IMR-90 (cell line): ENCODE data around the gene ZFAND2B.

Experiments
- TF ChIP-seq, protein P1 (sequence below): fragments of 150-350 bp; IDR thresholded peaks from 2 replicates; pipeline ENCODE4 v1.6.1; 2016; ENCODE audit warnings: low read depth, mild to moderate bottlenecking, low read length, moderate library complexity, borderline replicate concordance
- TF ChIP-seq, protein P2 (sequence below): conservative IDR thresholded peaks from 2 replicates; pipeline ENCODE4 v1.5.1; 2012; ENCODE audit warnings: mild to moderate bottlenecking, low read depth, low read length, improper control_type of control experiment

DNA sequence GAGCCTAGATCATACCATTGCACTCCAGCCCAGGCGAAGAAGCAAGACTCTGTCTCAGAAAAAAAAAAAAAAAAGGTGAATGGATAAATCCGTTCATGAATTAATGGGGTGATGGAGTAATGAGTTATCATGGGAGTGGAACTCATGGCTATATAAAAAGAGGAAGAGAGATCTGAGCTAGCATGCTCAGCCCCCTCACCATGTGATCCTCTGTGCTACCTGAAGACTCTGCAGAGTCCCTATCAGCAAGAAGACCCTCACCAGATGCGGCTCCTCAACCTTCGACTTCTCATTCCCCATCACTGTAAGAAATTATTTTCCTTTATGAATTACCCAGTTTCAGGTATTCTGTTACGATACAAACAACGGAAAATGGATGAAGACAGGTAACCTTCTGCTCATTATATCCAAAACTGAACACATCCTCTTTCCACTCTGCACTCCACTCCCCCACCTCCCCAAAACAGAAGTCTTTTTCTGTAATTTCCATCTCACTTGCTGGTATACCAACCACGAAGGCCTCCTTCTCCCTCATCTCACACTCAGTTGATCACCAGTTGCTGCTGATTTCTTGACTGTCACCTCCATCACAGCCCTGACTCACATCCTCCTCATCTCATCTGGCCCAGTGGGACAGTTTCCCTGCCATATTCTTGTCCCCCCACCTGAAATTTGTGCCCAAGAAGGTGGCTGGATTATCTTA lies 19.7 kb upstream of the ZFAND2B start:
- TF ChIP-seq, protein P1, sequence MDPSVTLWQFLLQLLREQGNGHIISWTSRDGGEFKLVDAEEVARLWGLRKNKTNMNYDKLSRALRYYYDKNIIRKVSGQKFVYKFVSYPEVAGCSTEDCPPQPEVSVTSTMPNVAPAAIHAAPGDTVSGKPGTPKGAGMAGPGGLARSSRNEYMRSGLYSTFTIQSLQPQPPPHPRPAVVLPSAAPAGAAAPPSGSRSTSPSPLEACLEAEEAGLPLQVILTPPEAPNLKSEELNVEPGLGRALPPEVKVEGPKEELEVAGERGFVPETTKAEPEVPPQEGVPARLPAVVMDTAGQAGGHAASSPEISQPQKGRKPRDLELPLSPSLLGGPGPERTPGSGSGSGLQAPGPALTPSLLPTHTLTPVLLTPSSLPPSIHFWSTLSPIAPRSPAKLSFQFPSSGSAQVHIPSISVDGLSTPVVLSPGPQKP: no peak
- TF ChIP-seq, protein P2, sequence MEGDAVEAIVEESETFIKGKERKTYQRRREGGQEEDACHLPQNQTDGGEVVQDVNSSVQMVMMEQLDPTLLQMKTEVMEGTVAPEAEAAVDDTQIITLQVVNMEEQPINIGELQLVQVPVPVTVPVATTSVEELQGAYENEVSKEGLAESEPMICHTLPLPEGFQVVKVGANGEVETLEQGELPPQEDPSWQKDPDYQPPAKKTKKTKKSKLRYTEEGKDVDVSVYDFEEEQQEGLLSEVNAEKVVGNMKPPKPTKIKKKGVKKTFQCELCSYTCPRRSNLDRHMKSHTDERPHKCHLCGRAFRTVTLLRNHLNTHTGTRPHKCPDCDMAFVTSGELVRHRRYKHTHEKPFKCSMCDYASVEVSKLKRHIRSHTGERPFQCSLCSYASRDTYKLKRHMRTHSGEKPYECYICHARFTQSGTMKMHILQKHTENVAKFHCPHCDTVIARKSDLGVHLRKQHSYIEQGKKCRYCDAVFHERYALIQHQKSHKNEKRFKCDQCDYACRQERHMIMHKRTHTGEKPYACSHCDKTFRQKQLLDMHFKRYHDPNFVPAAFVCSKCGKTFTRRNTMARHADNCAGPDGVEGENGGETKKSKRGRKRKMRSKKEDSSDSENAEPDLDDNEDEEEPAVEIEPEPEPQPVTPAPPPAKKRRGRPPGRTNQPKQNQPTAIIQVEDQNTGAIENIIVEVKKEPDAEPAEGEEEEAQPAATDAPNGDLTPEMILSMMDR: no peak
